PFSK-1 (cell line): ENCODE measurements around the gene NBEAL2.

ENCODE experiments used
- FOXP2 ChIP-seq: optimal IDR thresholded peaks from 2 replicates; pipeline ENCODE3; 2011; ENCODE audit warnings: borderline replicate concordance, control low read depth, inconsistent platforms; ENCODE audit not compliant: insufficient read depth; ENCODE audit errors: extremely low read length, extremely low read depth
- POLR2AphosphoS5 ChIP-seq: IDR thresholded peaks from 2 replicates; pipeline ENCODE4 v1.6.1; 2012; ENCODE audit warnings: low read depth, mild to moderate bottlenecking, control low read depth, low read length, moderate library complexity
- REST ChIP-seq, 2 experiments: IDR thresholded peaks; 2 replicates each; pipeline versions ENCODE4 v1.6.1 to v1.8.0; 2011 to 2012; ENCODE audit warnings: low read depth in 2 of 2, low read length in 2 of 2, control low read depth in 1 of 2, inconsistent platforms in 1 of 2, mild to moderate bottlenecking in 1 of 2, moderate library complexity in 1 of 2; ENCODE audit not compliant: insufficient read depth in 1 of 2
- SIN3A ChIP-seq: IDR thresholded peaks from 2 replicates; pipeline ENCODE4 v1.6.1; 2012; ENCODE audit warnings: mild to moderate bottlenecking, low read length, moderate library complexity, borderline replicate concordance; ENCODE audit not compliant: insufficient read depth
- TAF1 ChIP-seq: IDR thresholded peaks from 2 replicates; pipeline ENCODE4 v1.6.1; 2012; ENCODE audit warnings: low read length, control low read depth, borderline replicate concordance; ENCODE audit not compliant: insufficient read depth

GRCh38 chr3:46930166-46930944 is 49.1 kb upstream of the NBEAL2 start:
- no peak for TF ChIP-seq POLR2AphosphoS5
- no peak for TF ChIP-seq TAF1
- TF ChIP-seq REST (IDR thresholded peaks at IDR 0.05; ENCODE audit: insufficient read depth in 1 of 2, low read depth in 2 of 2, low read length in 2 of 2) = no peak
- no peak for TF ChIP-seq FOXP2
- no peak for TF ChIP-seq SIN3A
